ENCODE data around the gene DLG2. TPM values are rescaled to one million over a fixed set of nuclear protein-coding genes. Genes with fewer than 3 reads are reported as not detected.

Gene DLG2
- total RNA-seq, 1 experiment from 2014 or later: 2.3 TPM

DNA sequence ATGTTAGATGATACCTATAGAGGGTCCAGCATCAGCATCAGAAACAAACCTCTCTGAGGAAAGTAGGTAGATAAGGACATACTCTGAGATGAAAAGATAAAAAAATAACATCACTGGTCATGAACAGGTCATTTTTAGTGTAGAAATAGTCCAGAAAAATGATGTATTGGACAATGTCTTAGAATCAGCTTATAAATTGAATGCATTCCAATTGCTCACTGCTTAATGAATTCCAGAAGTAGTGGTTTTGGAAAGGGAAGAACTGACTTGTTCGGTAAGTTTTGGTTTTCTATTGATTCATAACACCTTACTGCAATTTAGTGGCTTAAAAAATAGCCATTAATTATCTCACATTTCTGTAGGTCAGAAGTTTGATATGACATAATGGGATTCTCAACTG is 1411.5 kb downstream of the DLG2 start:
- no peak for DNase-seq (ENCODE audit: low read depth)

DNA sequence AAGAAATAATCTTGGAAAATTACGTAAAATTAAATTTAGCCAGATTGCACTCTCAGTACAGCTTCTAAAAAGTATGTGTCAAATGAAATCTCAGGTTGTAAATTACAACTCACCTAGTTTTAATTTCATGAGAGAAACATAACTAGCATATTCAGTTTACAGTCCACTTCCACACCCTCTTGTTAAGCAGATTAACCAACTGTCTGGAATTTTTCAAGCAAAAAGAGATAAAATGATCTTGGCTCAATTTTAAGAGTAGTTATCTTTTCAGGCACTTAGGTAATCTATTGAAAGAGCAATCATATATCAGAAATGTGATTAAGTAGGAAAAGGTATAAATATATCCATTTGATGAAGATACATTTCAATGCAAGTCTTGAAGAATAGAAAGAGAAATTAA is 1412.6 kb downstream of the DLG2 start:
- DNase-seq (ENCODE audit: low read depth): no peak

DNA sequence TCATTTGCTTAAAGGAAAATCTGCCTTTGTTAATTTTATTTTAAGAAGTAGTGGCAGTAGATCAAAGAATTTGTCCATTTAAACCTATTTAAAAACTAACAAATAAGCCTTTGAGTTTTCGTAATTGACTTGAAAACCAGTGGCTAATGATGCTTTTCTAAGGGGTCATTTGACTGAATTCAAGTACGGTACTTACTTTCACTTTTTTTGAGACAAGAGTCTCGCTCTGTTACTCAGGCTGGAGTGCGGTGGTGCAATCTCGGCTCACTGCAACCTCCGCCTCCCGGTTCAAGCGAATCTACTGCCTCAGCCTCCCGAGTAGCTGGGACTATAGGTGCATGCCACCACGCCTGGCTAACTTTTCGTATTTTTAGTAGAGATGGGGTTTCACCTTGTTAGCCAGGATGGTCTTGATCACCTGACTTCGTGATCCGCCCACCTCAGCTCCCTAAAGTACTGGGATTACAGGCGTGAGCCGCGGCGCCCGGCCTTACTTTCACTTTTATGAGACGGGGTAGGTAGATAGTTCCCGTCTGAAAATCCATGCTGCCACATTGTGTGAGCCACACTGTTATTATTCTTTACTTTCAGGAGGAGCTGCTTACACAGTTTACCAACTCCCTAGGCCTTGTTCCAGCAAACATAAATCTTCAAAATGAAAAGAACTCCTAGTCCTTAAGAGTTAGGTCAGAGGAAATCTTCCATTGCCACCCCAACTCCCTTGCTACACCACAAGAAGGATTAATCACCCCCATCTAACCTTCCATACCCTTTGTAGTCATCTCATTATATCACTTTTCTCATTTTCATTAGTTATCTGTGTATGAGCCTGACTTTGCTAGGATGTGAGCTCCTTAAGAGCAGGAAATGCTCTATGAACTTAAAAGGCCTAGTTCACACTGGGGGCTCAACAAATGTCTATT is 1414.4 kb downstream of the DLG2 start:
- DNase-seq (ENCODE audit: low read depth): peak; percentile 40

GRCh38 chr11:84211896-84212295 is 1415.2 kb downstream of the DLG2 start:
- DNase-seq (ENCODE audit: low read depth): no peak

DNA sequence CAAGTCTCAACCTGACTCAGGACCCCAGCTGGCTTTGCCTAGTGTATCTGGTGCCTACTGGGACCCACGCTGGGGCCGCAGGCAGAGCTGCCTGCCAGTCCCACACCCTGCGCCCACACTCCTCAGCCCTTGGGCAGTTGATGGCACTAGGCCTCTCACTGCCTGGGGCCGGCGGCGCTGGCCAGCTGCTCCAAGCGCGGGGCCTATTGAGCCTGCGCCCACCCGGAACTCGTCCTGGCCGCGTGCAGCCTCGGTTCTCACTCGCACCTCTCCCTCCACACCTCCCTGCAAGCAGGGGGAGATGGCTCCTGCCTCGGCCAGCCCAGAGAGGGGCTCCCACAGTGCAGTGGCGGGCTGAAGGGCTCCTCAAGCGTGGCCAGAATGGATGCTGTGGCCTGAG is 1432.4 kb downstream of the DLG2 start:
- DNase-seq (ENCODE audit: low read depth): no peak

DNA sequence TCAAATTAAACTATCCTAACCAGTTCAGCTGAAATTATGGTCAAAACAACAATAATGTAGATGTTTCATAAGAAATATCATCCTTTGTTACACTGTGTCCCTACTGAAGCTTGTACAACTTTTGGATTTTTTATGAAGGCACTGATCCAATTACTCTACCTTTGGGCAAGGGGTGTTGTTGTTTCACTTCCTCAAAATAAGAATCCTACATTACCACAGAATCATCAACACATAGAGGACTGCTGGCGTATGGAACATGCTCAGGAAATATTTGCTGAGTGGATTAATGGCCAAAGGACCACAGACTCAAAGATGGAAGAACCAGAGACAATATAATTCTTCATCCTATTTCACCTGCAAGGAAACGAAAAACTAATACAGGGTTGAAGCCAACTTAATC is 1433.4 kb downstream of the DLG2 start:
- DNase-seq (ENCODE audit: low read depth): no peak

DNA sequence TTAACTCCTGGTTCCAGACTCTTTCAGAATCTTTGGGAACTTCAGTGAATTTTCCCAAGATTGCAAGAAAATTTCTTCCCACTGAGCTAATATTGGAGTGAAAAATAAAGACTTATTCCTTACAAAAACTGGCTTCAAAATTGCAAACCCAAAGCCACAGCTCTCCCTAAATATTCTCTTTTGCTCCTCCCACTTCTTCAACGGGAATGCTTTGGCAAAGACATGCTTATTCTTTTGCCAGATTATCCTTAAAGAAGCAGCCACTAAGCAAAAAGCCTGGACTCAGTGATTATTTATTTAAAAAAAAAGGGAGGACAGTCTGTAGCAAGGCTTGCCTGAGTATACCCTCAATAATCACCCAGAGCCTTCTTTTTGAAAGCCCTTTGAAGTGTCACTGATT is 1438.6 kb downstream of the DLG2 start:
- DNase-seq (ENCODE audit: low read depth): no peak

DNA sequence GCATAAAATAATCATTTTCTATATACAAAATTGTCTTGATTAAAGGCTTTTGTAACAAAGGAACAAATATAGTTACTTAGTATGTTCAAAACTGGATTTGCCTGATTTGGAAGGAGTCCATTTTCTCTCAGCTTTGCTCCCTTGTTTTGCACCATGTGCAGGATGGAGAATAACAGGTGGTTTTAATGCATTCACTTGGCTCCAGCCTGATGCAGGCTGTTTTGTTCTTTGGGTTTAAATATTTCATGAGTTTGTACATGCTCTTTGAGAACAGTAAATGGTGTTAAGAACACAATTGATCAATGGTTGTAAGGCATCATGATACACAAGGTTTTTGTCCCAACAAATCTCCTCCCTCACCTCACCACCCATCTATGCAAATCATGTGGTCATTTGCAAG is 1454.1 kb downstream of the DLG2 start:
- DNase-seq (ENCODE audit: low read depth): no peak

DNA sequence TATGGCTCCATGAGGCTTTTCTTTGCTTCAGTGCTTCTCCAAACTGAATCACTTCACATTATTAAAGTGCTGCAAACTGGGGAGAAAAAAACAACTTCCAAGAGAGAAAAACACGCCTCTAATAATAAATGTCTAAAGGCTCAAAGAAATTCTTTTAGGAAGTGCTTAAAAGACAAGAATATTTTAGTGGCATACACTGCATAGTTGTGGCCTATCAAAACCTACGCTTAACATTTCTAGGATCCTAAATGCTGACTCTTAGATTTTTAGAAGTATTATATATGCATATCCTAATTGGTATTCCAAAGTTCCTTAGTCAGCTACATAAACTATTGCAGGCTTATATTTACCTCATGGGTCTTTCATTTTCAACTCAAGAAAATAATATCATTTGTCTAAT is 1462.0 kb downstream of the DLG2 start:
- no peak for DNase-seq (ENCODE audit: low read depth)

GRCh38 chr11:84164728-84165127 is 1462.4 kb downstream of the DLG2 start:
- no peak for DNase-seq (ENCODE audit: low read depth)

DNA sequence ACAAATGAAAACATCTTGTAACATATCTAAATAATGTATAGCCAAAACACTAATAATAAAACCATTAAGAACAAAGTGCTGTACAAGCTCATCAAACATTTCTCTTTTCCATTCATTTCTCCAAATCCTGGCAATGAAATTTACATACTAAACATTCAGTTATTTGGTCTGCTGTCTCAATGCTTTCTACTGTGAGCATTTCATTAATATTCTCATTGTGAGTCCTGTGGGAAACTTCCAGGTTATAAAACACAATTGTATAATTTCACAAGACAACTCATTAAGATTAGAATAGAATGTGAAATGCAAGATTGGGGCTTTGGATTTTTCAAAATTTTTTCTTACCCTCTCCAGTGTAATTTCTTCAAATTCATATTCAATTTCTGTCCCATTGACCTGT is 1464.0 kb downstream of the DLG2 start:
- no peak for DNase-seq (ENCODE audit: low read depth)

DNA sequence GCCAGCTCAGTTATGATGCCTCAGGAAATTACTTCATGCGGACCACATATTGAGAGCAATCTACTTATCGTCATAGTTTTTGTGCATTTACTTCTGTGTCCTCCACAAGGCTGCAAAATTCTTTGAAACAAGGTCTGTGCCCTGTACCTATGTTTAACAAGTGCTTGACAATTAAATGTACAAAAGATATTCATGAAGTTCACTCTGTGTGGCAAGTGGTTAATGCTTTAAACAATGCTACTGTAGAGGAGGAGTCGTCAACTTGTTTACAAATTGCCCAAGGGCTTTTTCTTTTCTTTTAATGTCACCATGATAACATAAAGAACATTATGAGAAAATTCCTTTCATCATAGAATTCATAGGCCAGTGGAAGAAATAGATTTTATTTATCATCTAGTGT is 1469.5 kb downstream of the DLG2 start:
- DNase-seq (ENCODE audit: low read depth): no peak

GRCh38 chr11:84146826-84147225 is 1480.3 kb downstream of the DLG2 start:
- no peak for DNase-seq (ENCODE audit: low read depth)

- no peak for DNase-seq (ENCODE audit: low read depth)
These were observed 1481.4 kb downstream of the DLG2 start for GRCh38 chr11:84145616-84146185.

DNA sequence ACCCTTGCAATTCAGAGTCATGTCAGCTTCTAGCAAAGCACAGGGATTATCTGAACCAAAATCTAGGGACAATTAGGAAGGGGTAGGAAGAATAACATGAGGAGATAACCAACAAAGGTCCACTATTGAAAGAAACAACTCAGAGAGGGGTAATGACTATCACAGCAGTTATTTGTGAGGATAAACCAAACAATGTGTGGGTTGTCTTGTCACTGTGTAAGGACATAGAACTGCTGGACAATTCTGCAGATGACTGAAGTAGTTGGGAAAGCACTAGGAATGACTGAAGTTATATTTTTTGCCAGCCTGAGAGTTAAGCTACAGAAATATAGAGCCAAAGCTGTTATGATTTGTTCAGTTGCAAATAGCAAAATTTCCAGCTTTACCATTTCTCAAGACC is 1482.6 kb downstream of the DLG2 start:
- no peak for DNase-seq (ENCODE audit: low read depth)

- no peak for DNase-seq (ENCODE audit: low read depth)
These were observed 1484.7 kb downstream of the DLG2 start for GRCh38 chr11:84142411-84142810.

DNA sequence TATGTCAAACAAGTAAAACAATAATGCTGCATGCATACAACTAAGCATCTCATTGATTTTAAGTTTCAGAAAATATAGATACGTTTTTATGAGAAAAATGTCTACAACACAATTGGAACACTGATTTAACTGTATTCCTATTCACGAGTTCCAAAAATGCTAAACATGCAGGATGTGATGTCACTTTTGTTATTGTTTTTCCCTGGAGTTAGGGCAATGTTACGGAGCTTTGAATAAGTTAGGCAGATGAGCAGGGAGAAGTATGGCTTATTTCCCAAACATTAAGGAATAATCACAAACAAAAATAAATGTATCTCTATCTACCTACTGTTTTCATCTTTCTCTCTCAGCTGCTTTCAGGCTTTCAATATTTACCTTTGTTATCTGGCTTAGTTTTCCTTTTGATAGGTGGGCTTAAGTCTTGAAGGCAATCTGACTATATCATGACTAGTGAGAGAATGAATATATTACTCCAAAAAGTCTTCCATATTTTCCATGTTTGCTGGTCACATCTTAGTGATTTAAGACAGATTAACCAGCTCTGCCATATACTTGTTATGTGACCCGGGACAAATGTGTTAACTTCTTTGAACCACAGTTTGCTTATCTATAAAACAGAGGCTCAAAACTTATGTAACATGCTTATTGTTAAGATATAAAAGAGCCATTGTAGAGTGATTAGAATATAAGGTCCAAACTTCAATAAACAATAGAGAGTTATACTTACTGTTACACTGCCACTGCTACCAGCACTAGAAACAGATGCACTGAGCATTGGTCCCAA is 1486.6 kb downstream of the DLG2 start:
- DNase-seq (ENCODE audit: low read depth): no peak

- DNase-seq (ENCODE audit: low read depth): no peak
These were observed 1489.2 kb downstream of the DLG2 start for GRCh38 chr11:84137960-84138359.

DNA sequence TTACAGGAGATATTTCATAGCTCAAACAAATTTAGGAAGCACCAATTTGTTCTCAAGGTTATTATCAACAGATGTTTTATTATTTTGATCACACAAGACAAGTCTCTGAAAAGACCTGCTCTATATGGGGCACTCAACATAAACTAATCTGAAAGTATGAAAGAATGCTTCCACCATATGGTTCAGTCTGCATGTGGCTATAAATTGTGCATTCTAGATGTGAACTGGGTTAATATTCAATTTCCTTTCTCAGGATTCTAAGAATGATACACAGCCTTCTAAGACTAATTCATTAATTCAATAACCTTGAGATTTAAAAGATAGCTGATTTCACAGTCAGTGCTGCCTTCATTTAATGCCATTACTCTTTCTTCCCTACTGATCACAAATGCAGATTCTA is 1489.6 kb downstream of the DLG2 start:
- no peak for DNase-seq (ENCODE audit: low read depth)

- no peak for DNase-seq (ENCODE audit: low read depth)
These were observed 1490.2 kb downstream of the DLG2 start for GRCh38 chr11:84136926-84137325.

DNA sequence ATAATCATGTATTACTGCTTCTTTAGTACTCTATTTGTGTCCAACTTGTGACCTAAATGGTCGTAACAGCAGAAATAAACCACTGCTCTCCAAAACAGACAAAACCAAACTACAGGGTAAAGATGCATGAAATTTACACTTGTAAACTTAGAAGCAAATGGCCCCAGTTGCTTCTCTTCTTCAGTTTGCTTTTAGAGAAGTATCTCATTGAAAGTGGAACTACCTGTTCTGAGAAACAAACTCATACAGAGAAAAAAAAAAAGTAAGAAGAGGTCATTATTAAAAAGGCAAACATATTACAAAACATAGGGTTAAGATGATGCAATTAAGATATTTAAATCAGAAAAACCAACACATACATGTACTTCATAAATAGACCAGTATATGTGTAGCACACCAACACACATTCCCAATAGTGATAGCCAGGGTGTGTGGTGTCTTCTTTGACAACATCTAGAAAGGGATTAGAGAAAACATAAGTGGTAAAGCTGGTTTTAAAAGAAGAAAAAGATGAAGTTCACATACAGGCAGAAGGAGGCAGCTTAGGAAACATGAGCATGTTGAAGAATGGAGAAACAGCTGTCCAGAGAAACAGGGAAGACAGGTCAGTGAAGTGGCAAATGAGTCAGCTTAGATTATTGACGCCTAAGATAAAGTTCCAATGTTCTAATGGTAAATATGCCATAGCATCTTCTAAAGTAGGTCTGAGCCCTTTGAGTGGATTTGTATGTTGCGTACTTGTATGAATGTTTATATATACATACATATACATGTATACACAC is 1496.3 kb downstream of the DLG2 start:
- DNase-seq (ENCODE audit: low read depth): no peak
